ENCODE data around the gene MRPL48. TPM values are rescaled to one million over a fixed set of nuclear protein-coding genes. Genes with fewer than 3 reads are reported as not detected.

Gene MRPL48
- total RNA-seq, 1 donor from 2014 or later: 39.4 TPM

DNA sequence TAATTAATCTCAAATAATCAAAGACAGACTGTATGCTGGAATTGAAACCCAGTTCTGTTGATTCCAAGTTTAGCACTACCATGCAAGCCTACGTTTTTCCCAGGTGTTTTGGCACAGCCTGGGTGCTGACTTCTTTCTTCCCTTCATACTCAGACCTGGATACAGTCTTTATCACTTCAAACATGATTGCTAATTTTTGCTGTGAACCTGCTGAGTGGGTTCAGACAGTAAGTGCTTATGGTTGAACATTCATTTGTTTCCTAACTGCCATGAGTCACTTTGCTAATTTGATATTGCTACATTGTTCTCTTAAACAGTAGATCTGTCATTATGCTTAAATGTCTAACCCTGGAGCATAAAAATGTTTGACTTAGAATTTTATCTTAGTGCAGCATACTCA is 101.3 kb downstream of the MRPL48 start:
- DNase-seq (ENCODE audit: low spot score): no peak

DNA sequence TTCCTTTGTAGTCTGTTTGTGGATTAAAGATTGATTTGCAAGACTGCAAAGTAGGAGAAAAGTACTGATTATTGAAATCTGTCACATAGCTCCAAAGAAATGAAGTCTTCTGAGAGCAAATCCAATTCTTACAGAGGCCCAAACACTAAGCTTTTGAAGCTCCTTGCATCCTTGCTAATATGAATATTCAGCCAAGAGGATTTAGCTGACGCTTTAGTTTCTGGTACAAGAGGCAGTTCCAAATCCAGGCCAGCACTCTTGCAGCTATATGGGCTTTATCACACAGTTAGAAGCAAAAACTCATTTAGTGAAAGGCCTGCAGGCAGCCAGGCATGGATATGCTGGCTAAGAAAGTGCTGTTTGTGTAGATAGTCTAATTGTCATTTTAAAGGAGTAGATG is 101.9 kb downstream of the MRPL48 start:
- DNase-seq (ENCODE audit: low spot score): no peak

DNA sequence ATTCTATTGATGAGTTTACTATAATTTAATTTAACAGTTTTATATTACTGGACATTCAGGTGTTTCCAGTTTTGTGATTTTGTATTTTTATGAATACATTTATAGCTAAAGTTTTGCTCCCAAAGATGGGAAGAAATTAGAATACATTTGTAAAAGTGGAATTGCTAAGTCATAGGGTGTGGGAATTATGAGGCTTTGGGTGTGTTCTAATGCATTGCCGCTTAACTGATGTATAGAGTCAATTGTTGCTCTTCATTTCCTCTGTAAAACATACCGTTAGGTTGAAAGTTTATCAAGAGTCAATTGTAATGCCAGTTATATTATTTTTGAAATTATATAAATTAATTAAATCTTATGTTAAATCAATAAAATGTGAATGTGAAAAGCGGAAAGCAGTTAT is 105.4 kb downstream of the MRPL48 start:
- DNase-seq (ENCODE audit: low spot score): no peak

DNA sequence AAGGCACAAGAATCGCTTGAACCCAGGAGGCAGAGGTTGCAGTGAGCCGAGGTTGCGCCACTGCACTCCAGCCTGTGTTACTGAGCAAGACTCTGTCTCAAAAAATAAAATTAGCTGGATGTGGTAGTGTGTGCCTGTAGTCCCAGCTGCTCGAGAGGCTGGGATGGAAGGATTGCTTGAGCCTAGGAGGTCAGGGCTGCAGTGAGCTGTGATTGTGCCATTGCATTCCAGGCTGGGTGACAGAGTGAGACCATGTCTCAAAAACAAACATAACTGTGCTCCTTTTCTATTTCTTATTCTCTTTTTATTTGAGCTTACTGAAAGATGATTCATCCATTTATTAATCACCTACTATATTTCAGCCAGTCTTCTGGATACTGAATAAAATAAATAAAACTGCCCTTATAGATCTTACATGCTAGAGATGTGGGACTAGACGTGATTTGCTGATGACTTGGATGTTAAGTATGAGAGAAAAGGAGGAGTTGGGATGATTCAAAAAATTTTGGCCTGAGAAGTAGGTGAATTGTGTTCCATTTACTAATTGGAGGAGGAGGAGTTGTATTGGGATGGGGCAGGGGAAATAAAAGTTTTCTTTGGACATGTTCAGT is 107.2 kb downstream of the MRPL48 start:
- no peak for DNase-seq (ENCODE audit: low spot score)

DNA sequence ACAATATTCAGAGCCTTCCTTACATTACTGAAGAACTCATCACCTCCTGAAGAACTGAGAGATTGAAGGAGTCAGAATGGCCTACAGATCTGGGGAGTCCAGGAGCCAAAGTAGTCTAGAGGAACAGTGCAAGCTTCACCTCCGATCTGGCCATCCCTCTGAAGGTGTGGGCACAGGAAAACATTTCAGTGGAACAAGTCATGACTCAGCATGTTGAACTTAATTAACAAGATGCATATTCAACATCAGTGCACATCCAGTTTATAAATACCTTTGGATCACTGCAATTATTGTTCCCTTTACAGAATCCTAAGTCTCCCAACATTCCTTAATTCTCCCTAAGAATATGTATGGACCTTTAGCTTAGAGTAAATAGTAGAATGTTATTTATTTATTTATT is 114.6 kb downstream of the MRPL48 start:
- no peak for DNase-seq (ENCODE audit: low spot score)

DNA sequence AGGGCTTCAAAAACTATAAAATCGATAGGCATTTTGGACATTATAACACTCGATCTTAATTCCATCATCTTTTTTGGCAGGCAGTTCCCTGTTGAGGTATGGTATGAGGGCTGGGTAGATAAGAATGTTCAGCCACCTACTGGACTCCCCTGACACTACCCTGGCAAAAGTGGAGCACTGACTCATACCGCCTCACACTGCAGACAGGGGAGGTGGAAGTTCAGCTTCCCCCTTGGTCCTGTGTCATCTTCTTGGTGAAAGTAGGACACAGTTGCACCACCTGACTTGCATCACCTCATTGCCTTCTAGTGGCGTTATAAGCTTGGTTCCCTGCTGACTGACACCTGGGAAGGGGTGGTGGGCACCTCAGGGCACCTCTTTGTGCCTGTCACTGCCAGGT is 119.5 kb downstream of the MRPL48 start:
- DNase-seq (ENCODE audit: low spot score): no peak

DNA sequence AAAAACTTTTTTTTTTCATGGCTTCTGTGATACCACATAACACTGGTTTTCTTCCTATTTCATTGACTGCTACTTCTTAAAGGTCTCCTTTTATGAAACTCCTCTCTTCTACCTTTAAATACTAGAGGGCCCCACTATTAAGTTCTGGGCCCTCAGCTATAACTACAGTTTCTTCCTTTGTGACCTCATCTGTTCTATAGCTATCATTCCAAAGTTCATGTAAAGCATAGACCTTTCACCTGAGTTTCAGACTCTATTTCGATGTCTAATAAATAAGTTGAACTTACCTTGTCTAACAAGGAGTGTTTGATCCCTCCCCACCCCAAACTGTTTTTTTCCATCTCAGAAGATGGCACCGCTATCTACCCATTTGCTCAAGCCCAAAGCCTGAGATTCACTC is 124.4 kb downstream of the MRPL48 start:
- no peak for DNase-seq (ENCODE audit: low spot score)

DNA sequence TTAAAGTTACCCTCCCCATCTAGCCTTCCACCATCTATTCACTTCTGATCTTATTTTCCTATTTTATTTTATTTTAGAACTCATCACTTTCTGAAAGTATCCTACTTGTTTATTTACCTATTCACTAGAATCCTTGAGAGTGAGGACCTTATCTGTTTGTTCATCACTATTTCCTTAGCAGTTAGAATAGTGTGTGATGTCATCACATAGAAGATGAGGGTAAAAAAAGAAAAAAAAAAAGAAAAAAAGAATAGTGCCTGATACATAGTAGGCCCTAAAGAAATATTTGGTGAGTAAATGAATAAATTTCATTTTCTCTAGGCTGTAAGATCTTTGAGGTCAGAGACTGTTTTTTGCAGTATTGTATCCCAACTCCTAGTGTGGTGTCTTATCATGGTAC is 125.8 kb downstream of the MRPL48 start:
- no peak for DNase-seq (ENCODE audit: low spot score)

DNA sequence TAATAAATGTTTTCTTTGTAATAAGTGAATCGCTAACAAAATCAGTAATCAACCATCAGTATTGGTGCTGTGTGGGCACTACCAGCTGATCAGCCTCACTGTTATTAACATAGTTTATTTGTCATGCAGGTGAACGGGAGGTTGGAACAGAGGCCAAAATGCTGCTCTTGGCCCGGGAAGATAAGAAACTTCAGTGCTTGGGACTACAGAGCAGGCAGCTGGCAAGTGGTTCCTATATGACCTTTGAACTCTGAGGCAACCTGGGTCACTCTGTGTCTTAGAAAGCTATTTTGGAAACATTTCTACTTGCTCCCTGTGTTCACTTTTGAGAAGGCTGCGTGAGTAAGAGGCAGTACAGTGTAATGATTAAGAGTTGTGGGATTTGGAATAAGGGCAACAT is 126.6 kb downstream of the MRPL48 start:
- DNase-seq (ENCODE audit: low spot score): no peak

Other genes with a start within 250 kb of the MRPL48 start
- gene FAM168A, start 189.8 kb upstream of the MRPL48 start, total RNA-seq: 29.7 TPM
- 10.8 TPM for gene PLEKHB1, start 141.3 kb upstream of the MRPL48 start, total RNA-seq
- 121 TPM for gene RAB6A, start 26.8 kb upstream of the MRPL48 start, total RNA-seq
- 89.5 TPM for gene COA4, start 89.0 kb downstream of the MRPL48 start, total RNA-seq
- 24.6 TPM for gene PAAF1, start 89.1 kb downstream of the MRPL48 start, total RNA-seq
- gene DNAJB13, start 163.2 kb downstream of the MRPL48 start, total RNA-seq: 2.0 TPM
- gene UCP2, start 195.0 kb downstream of the MRPL48 start, total RNA-seq: 269 TPM
- gene UCP3, start 221.2 kb downstream of the MRPL48 start, total RNA-seq: 1.9 TPM

Measured in ureter (tissue), 1 donor.